HG03196 (cell line): ENCODE results near the gene NPAS2.

Experiments used
- ATAC-seq: cut with Tn5 transposase; IDR thresholded peaks from one replicate; pipeline ENCODE4 v1.9.1; 2021; ENCODE audit not compliant: unreplicated experiment

Gene NPAS2

GRCh38 chr2:100852999-100853908, 33.3 kb downstream of the NPAS2 start:
- no peak for ATAC-seq

- no peak for ATAC-seq
Observed at GRCh38 chr2:100853909-100854810, 34.2 kb downstream of the NPAS2 start.

- no peak for ATAC-seq
Observed at GRCh38 chr2:100855084-100855483, 35.1 kb downstream of the NPAS2 start.

- ATAC-seq, result no peak
Observed at GRCh38 chr2:100855606-100856005, 35.7 kb downstream of the NPAS2 start.

- ATAC-seq, result no peak
Observed at GRCh38 chr2:100856732-100857131, 36.8 kb downstream of the NPAS2 start.

- ATAC-seq, result no peak
Observed at GRCh38 chr2:100857341-100857740, 37.4 kb downstream of the NPAS2 start.

GRCh38 chr2:100857915-100858314, 38.0 kb downstream of the NPAS2 start:
- no peak for ATAC-seq

GRCh38 chr2:100859902-100860301, 40.0 kb downstream of the NPAS2 start:
- no peak for ATAC-seq

GRCh38 chr2:100861340-100861739, 41.4 kb downstream of the NPAS2 start:
- ATAC-seq, result no peak

GRCh38 chr2:100862081-100862480, 42.1 kb downstream of the NPAS2 start:
- ATAC-seq, result no peak

- no peak for ATAC-seq
Observed at GRCh38 chr2:100865816-100866460, 46.0 kb downstream of the NPAS2 start.

- ATAC-seq, result no peak
Observed at GRCh38 chr2:100868083-100868482, 48.1 kb downstream of the NPAS2 start.

- ATAC-seq, result no peak
Observed at GRCh38 chr2:100869120-100869519, 49.2 kb downstream of the NPAS2 start.

GRCh38 chr2:100870652-100871531, 51.0 kb downstream of the NPAS2 start:
- no peak for ATAC-seq

- ATAC-seq, result no peak
Observed at GRCh38 chr2:100875516-100876230, 55.7 kb downstream of the NPAS2 start.

GRCh38 chr2:100876231-100876860, 56.4 kb downstream of the NPAS2 start:
- ATAC-seq, result no peak

GRCh38 chr2:100877555-100877954, 57.6 kb downstream of the NPAS2 start:
- no peak for ATAC-seq

GRCh38 chr2:100878000-100878791, 58.3 kb downstream of the NPAS2 start:
- ATAC-seq, result no peak
